GM20431 (cell line): Measurements from ENCODE around the gene IL2.

Experiments used
- in situ Hi-C: fragments of 300-500 bp; cut with MseI, MboI; formaldehyde crosslinking; loops from one replicate; pipeline ENCODE4 v1.15.0; 2020; ENCODE audit warnings: low sequenced_read_pairs; ENCODE audit not compliant: unreplicated experiment

Gene IL2

GRCh38 chr4:122456231-122457116 is at the start of gene IL2:
Gene IL2 (minus strand): TSS chr4:122456725. CDS start chr4:122456440, 285 bp downstream.
- in situ Hi-C loops = no loop called here

GRCh38 chr4:122503214-122503613 is 46.7 kb upstream of the IL2 start:
- in situ Hi-C loops = no loop called here

- in situ Hi-C loops = no loop called here
Measured at GRCh38 chr4:122500852-122501501, 44.5 kb upstream of the IL2 start.

GRCh38 chr4:122489061-122489460 is 32.5 kb upstream of the IL2 start:
- in situ Hi-C loops = no loop called here

GRCh38 chr4:122483481-122483880 is 27.0 kb upstream of the IL2 start:
- in situ Hi-C loops = no loop called here

- in situ Hi-C loops = no loop called here
Measured at GRCh38 chr4:122481766-122482405, 25.4 kb upstream of the IL2 start.

GRCh38 chr4:122480655-122481487 is 24.3 kb upstream of the IL2 start:
- in situ Hi-C loops = no loop called here

GRCh38 chr4:122479935-122480416 is 23.5 kb upstream of the IL2 start:
- in situ Hi-C loops = no loop called here

GRCh38 chr4:122476745-122477144 is 20.2 kb upstream of the IL2 start:
- in situ Hi-C loops = no loop called here

GRCh38 chr4:122476126-122476525 is 19.6 kb upstream of the IL2 start:
- in situ Hi-C loops = no loop called here

- in situ Hi-C loops = no loop called here
Measured at GRCh38 chr4:122475233-122475632, 18.7 kb upstream of the IL2 start.

GRCh38 chr4:122469457-122469856 is 12.9 kb upstream of the IL2 start:
- in situ Hi-C loops = no loop called here

- in situ Hi-C loops = no loop called here
Measured at GRCh38 chr4:122458625-122459024, 2.1 kb upstream of the IL2 start.

GRCh38 chr4:122453384-122453995 is 3.0 kb downstream of the IL2 start:
- in situ Hi-C loops = no loop called here

- in situ Hi-C loops = no loop called here
Measured at GRCh38 chr4:122450847-122451246, 5.7 kb downstream of the IL2 start.

GRCh38 chr4:122434285-122434684 is 22.2 kb downstream of the IL2 start:
- in situ Hi-C loops = no loop called here

GRCh38 chr4:122431351-122431750 is 25.2 kb downstream of the IL2 start:
- in situ Hi-C loops = no loop called here

GRCh38 chr4:122423246-122423645 is 33.3 kb downstream of the IL2 start:
- in situ Hi-C loops = no loop called here

GRCh38 chr4:122412547-122412946 is 44.0 kb downstream of the IL2 start:
- in situ Hi-C loops = no loop called here

GRCh38 chr4:122403861-122404260 is 52.7 kb downstream of the IL2 start:
- in situ Hi-C loops = no loop called here
